GM19035 (cell line): ENCODE results near the gene ARHGDIB.

Experiments
- ATAC-seq: cut with Tn5 transposase; IDR thresholded peaks from one replicate; pipeline ENCODE4 v1.9.1; 2021; ENCODE audit not compliant: unreplicated experiment

Gene ARHGDIB

DNA sequence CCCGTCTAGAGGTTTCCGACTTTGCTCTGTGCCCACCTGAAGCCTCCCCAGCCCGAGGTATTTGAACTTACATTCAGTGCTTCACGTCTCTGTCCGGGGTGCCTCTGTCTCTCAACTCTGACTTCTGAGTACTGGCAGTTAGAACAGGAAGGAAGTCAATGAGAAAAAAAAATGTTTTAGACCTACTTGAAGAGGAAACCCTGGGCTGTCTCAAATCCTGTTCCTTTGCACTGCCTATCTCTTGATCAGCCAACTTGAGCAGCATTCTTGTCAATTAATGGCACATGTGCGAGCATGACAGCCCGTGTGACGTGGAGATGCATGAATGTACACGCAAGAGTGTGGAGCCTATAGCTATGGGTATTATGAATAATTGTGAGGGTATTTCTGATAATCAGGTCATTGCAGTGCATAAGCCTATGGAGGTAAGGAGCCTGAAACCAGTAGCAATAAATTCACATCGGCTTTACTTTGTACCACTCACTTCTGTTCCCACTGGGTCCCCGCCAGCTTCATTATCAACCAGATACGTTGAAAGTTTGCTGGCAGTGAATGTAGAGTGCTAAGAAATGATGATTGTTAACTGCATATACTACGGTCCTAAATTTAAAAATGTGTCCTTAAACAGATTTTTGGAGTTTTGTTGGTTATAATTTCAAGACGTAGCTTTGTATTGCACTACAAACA, at the start of gene ARHGDIB:
TSS of gene ARHGDIB (minus strand) at position 136 of the 687 bp plus-strand sequence. CDS start 10,889 bp downstream, outside the sequence.
- ATAC-seq, result peak; percentile 72

DNA sequence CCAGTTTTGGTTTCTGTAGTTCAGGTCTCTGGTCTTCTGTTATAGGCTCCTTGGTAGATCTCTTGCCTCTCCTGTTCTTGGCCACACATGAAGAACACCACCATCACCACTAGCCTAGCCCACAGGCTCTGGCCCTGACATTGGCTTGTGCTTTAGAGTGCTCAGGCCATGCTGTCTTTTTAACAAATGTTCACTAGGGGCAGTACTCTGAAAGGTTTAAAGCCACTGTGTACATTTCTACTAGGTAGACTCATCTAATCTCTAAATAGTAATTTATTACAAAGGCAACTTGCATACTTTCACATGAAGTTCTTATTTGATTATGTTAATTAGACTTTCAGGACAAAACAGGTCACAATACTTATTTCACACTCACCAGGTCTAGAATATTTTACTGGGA, 49.8 kb upstream of the ARHGDIB start:
- no peak for ATAC-seq

DNA sequence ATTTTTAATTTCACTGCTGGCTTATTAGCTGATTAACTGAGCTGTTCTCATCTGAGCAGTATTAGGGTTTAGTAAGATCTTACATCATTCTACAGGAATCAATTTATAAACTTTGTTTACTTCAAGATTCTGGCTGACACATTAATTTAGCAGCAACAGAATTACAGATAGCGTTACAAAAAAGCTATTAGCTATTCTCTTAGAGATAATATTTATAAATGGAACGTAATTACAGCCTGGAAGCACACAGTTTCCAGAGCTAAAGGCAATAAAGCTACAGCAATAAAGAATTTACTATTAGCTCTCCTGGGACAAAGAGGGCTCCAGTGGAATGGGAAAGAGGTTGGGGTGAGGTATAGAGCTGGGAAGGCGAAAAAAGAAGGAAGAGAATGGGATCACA, 46.1 kb upstream of the ARHGDIB start:
- ATAC-seq, result no peak

DNA sequence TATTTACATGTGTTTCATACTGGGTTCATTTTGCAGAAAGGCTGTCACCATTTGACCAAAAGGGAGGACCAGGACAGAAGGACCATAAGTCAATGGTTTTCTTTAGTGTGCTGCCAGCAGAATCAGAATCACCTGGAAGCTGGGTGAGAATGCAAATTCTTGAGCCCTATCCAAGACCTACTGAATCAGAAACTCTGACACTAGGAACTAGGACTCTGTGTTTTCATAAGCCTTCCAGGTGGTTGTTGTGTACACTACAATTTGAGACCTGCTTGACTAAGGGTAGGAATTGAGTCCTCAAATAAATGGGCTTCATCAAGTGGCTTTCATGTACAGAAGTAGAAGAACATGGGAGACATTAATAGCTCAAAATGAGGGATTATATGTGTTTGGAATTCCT, 43.7 kb upstream of the ARHGDIB start:
- ATAC-seq, result no peak

DNA sequence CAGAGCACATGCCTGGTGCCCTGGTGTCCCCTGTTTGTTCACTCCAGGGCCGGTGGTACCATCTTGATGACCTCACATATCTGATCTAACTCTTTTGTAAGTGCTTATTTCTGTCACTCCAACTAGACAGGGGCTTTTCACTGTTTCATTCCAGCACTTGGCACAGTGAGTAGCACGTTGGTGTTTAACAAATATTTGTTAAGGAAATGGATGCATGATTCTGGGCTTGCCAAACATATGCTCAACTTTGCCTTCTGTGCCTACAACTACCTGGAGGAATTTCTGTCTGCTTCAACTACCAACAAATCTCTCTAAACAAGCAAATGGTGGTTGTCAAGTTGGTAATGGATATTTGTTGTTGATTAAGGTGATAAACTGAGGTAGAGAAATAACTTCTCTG, 43.0 kb upstream of the ARHGDIB start:
- ATAC-seq, result no peak

DNA sequence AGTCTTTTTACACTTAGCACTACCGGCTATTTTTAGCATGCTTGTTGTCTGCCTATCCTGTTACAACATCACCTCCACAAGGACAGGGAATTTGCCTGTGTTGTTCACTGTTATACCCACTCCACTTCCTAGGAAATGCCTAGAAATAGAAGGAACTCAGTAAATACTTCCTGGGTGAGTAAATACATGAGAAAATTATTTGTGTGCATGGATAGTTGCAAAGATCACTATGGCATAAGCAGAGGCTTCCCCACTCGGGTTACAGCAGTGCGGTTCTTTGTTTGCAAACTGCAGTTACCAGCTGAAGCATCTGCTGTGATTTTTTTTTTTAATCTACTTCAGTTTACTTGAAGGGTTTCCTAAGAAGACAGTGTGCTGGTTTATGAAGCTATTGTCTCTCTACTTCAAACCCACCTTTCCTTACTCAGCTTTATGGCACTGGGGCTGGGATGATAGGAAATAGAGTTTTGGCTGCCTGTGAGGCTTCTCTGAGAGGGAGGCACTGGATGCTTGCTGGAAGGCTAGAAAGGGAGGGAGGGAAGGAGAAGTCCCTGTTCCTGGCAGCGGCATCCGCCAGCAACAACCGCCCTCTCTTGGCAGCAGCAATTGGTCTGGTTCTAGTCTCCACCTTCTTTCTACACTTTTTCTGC, 40.5 kb upstream of the ARHGDIB start:
- ATAC-seq, result no peak

DNA sequence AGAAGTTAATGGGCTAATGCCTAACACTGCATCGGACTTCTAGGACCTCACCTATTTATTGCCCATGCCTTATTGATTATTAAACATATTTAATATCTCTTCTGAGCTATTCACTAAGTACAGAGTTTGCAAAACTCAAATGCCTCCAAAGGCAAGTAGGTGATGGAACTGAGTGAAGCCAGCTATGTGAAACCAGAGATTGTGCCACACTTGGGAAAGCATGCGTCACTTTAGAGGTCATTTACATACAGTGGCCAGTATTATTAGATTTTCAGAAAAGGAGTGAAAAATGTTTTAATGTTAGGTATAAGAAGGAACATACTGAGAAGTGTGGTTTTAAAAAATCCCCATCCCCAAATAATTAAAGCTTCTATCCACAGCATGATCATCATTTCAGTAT, 39.2 kb upstream of the ARHGDIB start:
- ATAC-seq, result no peak

DNA sequence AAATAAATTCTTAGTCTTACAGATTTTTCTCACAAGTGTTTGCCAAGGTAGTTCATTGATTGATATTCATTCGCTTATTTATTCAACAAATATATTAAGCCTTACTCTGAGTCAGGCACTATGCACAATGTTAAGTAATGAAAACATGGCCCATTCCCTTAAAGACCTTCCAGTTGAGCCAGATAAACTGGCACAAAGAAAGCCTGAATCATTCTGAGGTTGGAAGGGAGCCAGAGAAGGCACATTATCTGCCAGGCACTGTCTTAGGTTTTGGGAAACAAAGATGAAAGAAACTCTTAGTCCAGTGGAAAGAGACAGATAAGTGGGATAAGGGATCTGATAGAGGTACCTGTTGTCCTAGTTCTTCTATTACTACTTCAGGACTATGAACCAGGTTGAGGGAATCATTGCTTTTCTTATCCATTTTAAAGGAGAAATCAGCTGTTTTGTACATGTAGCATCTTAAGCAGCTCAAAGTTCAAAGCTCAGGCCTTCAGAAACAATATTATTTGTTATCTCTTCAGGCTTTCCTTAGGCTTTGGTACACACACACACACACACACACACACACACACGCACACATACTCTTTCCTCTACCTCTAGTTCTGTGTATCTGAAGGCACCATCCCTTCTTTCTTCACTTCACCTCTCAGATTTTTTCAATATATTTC, 38.4 kb upstream of the ARHGDIB start:
- no peak for ATAC-seq

DNA sequence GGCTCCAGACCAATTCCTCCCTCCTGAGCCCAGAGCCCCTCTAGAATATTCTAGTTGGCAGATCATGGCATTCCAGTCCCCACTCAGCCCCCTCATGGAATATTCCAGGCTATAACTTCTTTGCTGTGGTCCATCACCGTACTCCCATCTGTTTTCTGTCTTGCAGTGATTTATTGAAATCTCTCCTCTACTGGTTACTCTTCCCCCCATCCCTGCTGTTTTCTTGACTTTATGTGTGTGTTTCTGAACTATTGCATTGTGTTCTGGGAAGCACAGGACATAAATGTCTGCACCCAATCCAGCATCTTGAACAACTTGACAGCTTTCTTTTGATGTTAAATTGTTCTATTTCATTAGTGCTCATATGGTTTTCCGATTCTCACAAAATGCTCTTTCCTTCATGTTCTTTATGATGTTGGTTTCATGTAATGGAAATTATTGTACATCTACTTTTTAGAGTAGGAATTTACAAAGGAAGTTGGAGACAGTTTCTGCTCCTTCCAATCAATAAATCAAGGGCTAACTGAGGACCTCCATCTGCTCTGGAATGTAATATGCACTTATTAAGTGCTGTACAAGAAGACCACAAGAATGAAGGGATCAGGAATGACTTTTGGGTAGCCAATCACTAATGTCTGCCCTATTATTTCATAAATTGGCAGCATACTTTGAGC, 37.8 kb upstream of the ARHGDIB start:
- no peak for ATAC-seq

DNA sequence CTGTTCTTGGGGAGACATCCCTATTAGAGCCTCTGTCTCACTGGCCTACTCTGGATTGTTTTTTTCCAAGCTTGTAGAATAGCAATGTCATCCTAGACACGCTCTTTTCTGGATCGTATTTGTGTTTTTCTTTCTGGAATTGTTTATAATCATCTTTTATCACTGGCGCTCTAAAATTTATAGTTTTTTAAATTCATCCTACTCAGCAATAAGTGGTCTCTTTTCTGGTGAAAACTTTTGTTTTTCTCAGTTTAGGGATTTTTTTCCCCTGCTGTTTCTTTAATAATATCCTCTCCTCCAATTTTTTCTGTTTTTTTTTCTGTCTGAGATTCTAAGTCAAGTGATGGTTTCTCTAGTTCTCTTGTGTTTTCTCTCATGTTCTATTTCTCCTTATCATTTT, 36.6 kb upstream of the ARHGDIB start:
- no peak for ATAC-seq

DNA sequence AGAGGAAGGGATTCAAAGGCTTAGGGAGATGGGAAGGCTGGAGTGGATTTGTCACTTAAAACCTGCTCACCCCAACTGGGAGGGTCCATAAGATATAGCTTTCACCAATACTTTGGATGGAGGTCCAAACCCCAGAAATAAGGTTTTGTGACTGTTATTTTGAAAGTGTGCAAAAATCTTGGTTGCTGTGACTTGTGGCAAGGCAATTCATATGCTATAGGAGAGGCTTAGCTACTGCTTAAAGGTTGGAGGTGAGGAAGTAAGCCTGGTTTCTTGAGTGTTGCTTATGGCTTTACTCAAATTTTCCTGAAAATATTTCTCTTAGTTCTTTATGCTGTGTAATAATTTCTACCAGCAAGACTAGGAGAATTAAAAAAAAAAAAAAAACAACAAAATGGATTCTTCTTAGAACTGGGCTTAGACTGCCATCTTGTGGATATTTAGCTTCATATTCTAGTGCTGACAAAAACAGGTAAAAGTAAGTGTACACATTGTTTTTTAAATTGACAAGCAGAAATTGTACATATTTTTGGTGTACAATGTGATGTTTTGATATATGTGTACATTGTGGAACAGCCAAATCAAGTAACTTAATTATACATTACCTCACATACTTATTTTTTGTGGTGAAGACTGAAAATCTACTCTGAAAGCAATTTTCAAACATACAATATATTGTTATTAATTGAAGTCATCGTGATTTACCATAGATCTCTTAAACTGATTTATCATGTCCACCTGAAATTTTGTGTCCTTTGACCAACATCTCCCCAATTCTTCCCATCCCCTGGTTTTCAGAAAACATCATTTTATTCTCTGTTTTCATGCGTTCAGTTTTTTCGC, 34.4 kb upstream of the ARHGDIB start:
- ATAC-seq, result peak; percentile 55

DNA sequence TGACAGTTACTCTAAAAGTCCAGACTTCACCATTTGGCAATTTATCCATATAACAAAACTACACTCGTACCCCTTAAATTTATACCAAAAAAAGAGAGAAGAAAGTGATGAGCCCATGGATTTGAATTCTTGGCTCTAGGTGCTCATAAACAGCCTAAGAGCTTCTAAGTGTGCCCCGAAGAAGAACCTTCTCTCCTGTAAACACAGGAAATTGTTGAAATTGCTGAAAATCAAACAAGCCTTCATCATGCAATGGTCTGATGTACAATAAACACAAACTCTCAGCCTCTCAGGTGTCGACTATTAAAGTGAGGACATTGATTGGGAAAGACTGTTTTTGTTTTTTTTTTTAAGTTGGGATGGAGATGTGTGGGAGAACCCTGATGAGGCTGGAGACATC, 33.2 kb upstream of the ARHGDIB start:
- no peak for ATAC-seq

DNA sequence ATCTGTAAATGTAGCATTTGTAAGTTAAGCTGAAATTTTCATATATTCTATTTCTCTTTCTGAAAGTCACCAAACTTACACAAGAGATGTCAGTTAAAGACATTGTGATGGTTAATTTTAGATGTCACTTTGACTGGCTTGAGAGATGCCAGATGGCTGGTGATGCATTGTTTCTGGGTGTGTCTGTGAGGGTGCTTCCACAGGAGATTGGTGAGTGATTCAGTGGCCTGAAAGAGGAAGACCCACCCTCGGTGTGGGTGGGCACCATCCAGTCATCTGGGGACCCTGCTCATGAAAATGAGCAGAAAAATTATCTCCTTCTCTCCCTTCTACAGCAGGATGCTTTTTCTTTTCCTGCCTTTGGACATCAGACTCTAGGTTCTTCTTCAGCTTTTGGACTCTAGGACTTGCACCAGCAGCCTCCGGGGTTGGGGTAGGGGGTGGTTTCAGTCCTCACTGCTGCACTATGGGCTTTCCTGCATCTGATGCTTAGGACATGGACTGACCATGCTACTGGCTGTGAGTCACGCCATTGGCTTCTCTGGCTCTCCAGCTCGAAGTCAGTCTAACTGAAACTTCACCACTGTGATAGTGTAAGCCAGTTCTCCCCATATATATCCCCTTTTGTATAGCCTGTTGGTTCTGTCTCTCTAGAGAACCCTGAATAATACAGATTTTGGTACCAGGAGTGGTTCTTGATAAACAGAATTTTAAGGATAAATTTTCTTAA, 32.3 kb upstream of the ARHGDIB start:
- no peak for ATAC-seq

DNA sequence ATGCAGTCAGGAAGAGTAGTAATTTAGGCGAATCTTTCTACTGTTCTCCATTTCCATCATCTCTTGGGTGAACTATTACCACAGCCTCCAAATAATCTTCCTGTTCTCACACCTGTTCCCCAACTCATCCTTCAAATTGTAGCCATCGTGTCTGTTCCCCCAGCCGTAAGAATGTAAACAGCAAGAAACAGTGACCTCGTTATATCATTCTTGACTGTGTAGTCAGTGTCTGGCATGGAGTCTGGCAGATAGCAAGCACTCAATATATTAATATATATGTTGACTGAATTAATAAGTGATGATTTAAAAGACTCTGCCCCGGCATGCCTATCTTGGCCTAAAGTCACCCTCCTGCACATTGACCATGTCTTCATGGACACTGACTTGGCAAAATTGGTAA, 31.7 kb upstream of the ARHGDIB start:
- no peak for ATAC-seq

DNA sequence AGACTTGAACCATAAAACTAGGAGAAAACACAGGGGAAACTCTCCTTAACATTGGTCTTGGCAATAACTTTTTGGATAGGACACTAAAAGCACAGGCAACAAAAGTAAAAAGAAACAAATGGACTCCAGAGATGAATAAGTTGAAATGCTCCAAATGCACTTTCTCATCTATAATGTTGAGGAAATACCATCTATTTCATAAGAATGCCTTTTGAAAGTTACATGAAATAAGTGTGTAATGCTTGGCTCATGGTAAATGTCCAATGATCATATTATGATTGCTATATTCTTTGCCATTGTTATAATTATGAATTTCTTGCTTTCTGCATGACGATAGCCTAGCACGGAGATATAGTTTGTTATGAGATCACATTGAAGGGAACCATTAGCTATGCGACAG, 31.3 kb upstream of the ARHGDIB start:
- no peak for ATAC-seq

DNA sequence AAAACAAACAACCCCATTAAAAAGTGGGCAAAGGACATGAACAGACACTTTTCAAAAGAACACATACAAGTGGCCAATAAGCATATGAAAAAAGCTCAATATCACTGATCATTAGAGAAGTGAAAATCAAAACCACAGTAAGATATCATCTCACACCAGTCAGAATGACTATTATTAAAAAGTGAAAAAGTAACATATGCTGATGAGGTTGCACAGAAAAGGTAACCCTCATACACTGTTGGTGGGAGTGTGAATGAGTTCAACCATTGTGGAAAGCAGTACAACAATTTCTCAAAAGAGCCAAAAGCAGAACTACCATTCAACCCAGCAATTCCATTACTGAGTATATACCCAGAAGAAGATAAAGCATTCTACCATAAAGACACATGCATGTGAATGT, 29.7 kb upstream of the ARHGDIB start:
- no peak for ATAC-seq

DNA sequence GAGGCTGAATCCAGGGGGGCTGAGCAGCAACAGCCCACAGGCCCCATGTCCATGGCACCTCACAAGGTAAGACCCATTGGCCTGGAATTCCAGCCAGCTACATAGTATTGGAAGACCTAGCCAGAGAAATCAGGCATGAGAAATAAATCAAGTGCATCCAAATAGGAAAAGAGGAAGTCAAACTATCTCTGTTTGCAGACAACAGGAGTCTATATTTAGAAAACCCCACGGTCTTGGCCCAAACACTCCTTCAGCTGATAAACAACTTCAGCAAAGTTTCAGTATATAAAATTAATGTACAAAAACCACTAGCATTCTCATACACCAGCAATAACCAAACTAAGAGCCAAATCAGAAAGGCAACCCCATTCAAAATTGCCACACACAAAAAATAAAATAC, 28.4 kb upstream of the ARHGDIB start:
- peak; percentile 45 for ATAC-seq

DNA sequence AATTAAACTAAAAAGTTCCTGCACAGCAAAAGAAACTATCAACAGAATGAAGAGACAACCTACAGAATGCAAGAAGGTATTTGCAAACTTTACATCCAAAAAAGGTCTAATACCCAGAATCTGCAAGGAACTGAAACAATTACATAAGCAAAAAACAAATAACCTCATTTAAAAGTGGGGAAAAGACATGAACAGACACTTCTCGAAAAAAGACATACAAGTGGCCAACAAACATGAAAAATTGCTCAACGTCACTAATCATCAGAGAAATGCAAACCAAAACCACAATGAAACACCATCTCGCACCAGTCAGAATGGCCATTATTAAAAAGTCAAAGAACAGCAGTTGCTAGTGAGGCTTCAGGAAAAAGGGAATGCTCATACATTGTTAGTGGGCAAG, 26.6 kb upstream of the ARHGDIB start:
- no peak for ATAC-seq

DNA sequence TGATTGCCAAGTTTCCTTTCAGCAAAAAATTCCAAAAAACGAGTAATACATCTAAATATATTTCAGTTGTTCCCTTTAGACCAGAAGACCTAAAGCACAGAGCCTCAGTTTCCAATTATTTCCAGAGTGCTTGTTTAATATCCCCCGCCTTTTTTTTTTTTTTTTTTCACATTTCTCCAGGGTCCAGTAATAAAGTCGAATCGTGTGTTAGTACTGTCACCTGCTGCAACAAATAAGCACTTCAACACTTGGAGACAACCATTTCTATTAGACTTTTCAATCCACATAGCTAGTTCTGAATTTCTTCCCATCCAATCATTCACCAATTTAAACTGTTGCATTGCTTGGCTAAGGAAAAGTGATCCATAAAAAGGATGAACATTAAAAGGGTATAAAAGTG, 25.0 kb upstream of the ARHGDIB start:
- ATAC-seq, result no peak

DNA sequence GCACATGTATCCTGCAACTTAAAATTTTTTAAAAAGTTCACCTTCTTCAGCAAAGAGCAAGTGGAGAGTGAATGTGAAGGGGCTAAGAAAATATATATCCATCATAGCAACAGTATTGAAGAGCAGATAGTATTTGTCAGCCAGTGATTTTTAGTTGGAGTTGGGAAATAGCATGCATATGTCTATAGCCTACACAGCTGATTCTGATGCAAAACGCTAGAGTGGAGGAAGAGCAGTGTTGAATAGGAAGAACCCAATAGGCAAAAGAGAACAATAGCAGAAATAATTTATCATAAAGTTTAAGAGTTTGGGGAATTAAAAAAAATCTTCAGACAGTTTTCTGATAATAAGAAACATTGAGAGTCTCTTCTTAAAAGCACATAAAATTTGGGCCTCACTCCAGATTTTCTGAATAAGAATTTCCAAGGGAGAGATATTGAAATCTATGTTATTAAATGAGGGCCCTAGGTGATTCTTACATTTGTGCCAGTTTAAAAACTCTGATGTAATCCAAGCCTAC, 23.4 kb upstream of the ARHGDIB start:
- no peak for ATAC-seq
